WTC11 (cell line): Measurements from ENCODE around the gene GJB2. TPM values are rescaled to one million over a fixed set of nuclear protein-coding genes. Genes with fewer than 3 reads are reported as not detected.

Source experiments
- ATAC-seq: fragments of 200-7000 bp; cut with Tn5 transposase; 2 replicates; pipeline ENCODE4 v1.10.0; 2021; ENCODE audit warnings: mild to moderate bottlenecking, moderate library complexity
- CTCF ChIA-PET: fragments of 300-600 bp; sonication (Branson Sonifier 250); formaldehyde crosslinking; loops from one replicate; lab custom pipeline; 2021; ENCODE audit warnings: antibody characterized with exemption; lab: Charles Lee
- POLR2A ChIA-PET: fragments of 350-600 bp; sonication (Branson Sonifier 250); formaldehyde crosslinking; loops from one replicate; lab custom pipeline; 2021; ENCODE audit warnings: antibody characterized with exemption; lab: Charles Lee
- DNase-seq: peaks from one replicate; pipeline ENCODE4 v3.0.0; 2021; ENCODE audit warnings: low spot score
- H3K27ac Mint-ChIP-seq: 2 replicates; pipeline ENCODE4 v1.8.0; 2021; ENCODE audit warnings: mixed read lengths
- H3K27me3 Mint-ChIP-seq: 2 replicates; pipeline ENCODE4 v1.8.0; 2021; ENCODE audit warnings: low read depth, mild to moderate bottlenecking, moderate library complexity, mixed read lengths
- H3K36me3 Mint-ChIP-seq: 2 replicates; pipeline ENCODE4 v1.8.0; 2021; ENCODE audit warnings: mixed read lengths
- H3K4me1 Mint-ChIP-seq: 2 replicates; pipeline ENCODE4 v1.8.0; 2022; ENCODE audit warnings: mixed read lengths
- H3K4me3 Mint-ChIP-seq: 2 replicates; pipeline ENCODE4 v1.8.0; 2021; ENCODE audit warnings: mild to moderate bottlenecking, moderate library complexity, mixed read lengths
- H3K9me3 Mint-ChIP-seq: 2 replicates; pipeline ENCODE4 v1.8.0; 2021; ENCODE audit warnings: mixed read lengths
- ATF1 ChIP-seq: sonication (generic); formaldehyde crosslinking; IDR thresholded peaks from 2 replicates; pipeline ENCODE4 v1.8.1; 2023; ENCODE audit warnings: mild to moderate bottlenecking, moderate library complexity, missing genetic modification reagents
- ETV6 ChIP-seq: sonication (generic); formaldehyde crosslinking; IDR thresholded peaks from 2 replicates; pipeline ENCODE4 v1.8.1; 2022; ENCODE audit warnings: mild to moderate bottlenecking, missing genetic modification reagents
- KAT7 ChIP-seq: sonication (generic); formaldehyde crosslinking; IDR thresholded peaks from 2 replicates; pipeline ENCODE4 v1.8.1; 2023; ENCODE audit warnings: missing genetic modification reagents, mild to moderate bottlenecking, borderline replicate concordance
- NR1H2 ChIP-seq: sonication (generic); formaldehyde crosslinking; IDR thresholded peaks from 2 replicates; pipeline ENCODE4 v1.9.0; 2021; ENCODE audit warnings: mild to moderate bottlenecking, moderate library complexity, missing genetic modification reagents
- OVOL2 ChIP-seq: fragments of 250-450 bp; sonication (Bioruptor Pico); IDR thresholded peaks from 2 replicates; pipeline ENCODE4 v1.9.0; 2021; ENCODE audit warnings: mild to moderate bottlenecking, borderline replicate concordance
- PRRX2 ChIP-seq: fragments of 250-450 bp; sonication (Bioruptor Pico); IDR thresholded peaks from 2 replicates; pipeline ENCODE4 v1.8.0; 2021; ENCODE audit warnings: mild to moderate bottlenecking
- SMAD3 ChIP-seq: sonication (generic); formaldehyde crosslinking; IDR thresholded peaks from 2 replicates; pipeline ENCODE4 v1.8.0; 2022; ENCODE audit warnings: missing genetic modification reagents, mild to moderate bottlenecking, borderline replicate concordance
- SMAD4 ChIP-seq: sonication (generic); formaldehyde crosslinking; IDR thresholded peaks from 2 replicates; pipeline ENCODE4 v1.8.0; 2022; ENCODE audit warnings: mild to moderate bottlenecking, missing genetic modification reagents
- TP53 ChIP-seq: sonication (generic); formaldehyde crosslinking; IDR thresholded peaks from 2 replicates; pipeline ENCODE4 v1.8.1; 2023; ENCODE audit warnings: mild to moderate bottlenecking, missing genetic modification reagents
- ZBTB21 ChIP-seq: sonication (generic); formaldehyde crosslinking; IDR thresholded peaks from 2 replicates; pipeline ENCODE4 v1.8.1; 2023; ENCODE audit warnings: mild to moderate bottlenecking, missing genetic modification reagents, borderline replicate concordance
- ZNF263 ChIP-seq: sonication (generic); formaldehyde crosslinking; IDR thresholded peaks from 2 replicates; pipeline ENCODE4 v1.8.1; 2022; ENCODE audit warnings: low read depth, mild to moderate bottlenecking, moderate library complexity, missing genetic modification reagents
- ZNF423 ChIP-seq: fragments of 250-450 bp; sonication (Bioruptor Pico); IDR thresholded peaks from 2 replicates; pipeline ENCODE4 v2.1.2; 2022; ENCODE audit warnings: mild to moderate bottlenecking, moderate library complexity
- ZNF671 ChIP-seq: fragments of 250-450 bp; sonication (Bioruptor Pico); IDR thresholded peaks from 2 replicates; pipeline ENCODE4 v1.8.0; 2021; ENCODE audit warnings: mild to moderate bottlenecking
- total RNA-seq: library from RNA; stranded (reverse); gene quantifications from 3 replicates; pipeline ENCODE4 v1.2.3, GENCODE V29; 2021
- TF ChIP-seq, protein P1 (sequence below): sonication (generic); formaldehyde crosslinking; IDR thresholded peaks from 2 replicates; pipeline ENCODE4 v1.8.1; 2022; ENCODE audit warnings: mild to moderate bottlenecking, moderate library complexity, missing genetic modification reagents
- TF ChIP-seq, protein P2 (sequence below): sonication (generic); formaldehyde crosslinking; IDR thresholded peaks from 2 replicates; pipeline ENCODE4 v1.8.1; 2023; ENCODE audit warnings: mild to moderate bottlenecking, missing genetic modification reagents
- TF ChIP-seq, protein P3 (sequence below): sonication (generic); formaldehyde crosslinking; IDR thresholded peaks from 2 replicates; pipeline ENCODE4 v1.8.0; 2023; ENCODE audit warnings: missing genetic modification reagents
- TF ChIP-seq, protein P4 (sequence below): sonication (generic); formaldehyde crosslinking; IDR thresholded peaks from 2 replicates; pipeline ENCODE4 v1.8.0; 2022; ENCODE audit warnings: mild to moderate bottlenecking, missing genetic modification reagents
- TF ChIP-seq, protein P5 (sequence below): fragments of 250-450 bp; sonication (Bioruptor Pico); conservative IDR thresholded peaks from 2 replicates; pipeline ENCODE4 v1.9.0; 2021; ENCODE audit warnings: mild to moderate bottlenecking
- TF ChIP-seq, protein P6 (sequence below): fragments of 250-450 bp; sonication (Bioruptor Pico); IDR thresholded peaks from 2 replicates; pipeline ENCODE4 v1.9.0; 2021; ENCODE audit warnings: mild to moderate bottlenecking

The GJB2 gene
- total RNA-seq, 1 experiment from 2014 or later, result 0.11 TPM

DNA sequence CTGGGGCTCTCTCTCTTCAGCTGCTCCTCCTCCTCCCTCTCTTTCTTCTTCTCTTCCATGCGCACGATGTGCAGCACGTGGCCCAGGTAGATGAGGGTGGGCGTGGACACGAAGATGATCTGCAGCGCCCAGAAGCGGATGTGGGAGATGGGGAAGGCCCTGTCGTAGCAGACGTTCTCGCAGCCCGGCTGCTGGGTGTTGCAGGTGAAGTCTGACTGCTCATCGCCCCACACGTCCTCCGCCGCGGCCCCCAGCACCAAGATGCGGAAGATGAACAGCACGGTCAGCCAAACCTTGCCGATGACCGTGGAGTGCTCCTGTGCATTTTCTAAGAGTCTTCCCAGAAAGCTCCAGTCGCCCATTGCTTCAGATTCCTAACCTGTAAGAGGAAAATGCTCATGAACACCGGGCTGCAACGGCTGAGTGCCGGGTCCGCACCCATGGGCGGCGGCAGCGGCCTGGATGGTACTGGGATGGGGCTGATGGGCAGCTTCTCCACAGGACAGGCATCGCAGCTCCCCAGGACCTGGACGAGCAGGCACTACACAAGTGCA lies 49.7 kb downstream of the GJB2 start (continued):
- TF ChIP-seq, protein P1, sequence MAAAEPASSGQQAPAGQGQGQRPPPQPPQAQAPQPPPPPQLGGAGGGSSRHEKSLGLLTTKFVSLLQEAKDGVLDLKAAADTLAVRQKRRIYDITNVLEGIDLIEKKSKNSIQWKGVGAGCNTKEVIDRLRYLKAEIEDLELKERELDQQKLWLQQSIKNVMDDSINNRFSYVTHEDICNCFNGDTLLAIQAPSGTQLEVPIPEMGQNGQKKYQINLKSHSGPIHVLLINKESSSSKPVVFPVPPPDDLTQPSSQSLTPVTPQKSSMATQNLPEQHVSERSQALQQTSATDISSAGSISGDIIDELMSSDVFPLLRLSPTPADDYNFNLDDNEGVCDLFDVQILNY (CRISPR knock-in tag), result no peak
- no peak for TF ChIP-seq ZNF423

DNA sequence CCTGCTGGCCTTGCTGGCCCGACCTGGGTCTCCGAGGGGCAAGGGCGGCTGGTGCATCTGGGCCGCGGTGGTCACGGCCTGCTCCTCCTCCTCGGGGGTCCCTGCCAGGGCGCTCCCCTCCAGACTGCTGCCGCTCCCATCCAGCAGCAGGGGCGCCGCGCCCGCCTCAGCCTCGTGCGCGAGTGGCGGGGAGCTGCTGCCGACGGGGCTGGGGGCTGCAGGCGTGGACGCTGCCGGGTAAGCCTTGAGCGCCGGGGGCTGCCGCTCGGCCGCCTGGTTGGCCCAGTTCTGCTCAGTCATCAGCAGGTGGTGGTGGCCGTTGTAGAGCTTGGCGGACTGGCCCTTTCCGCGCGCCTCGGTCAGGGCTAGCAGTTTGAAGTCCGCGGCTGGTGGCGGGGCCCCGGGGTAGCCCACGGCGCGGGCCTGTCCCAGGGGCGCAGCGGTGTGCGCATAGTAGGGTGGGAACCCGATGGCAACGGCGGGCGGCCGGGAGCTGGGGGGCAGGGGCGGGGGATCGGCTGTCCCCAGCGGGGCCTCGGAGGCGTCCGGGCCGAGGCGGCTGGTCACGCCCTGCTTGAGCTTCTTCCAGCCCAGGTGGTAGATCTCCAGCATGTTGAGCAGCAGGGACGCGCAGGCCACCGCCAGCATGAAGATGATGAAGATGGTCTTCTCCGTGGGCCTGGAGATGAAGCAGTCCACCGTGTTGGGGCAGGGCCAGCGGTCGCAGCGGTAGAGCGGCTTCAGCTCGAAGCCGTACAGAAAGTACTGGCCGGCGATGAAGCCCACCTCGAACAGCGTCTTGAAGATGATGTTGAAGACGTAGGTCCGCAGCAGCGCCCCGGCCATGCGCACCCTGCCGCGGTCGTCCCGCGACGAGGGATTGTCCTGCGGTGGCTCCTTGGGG lies 50.5 kb downstream of the GJB2 start:
- no peaks in the 10 kb centered on the region for H3K36me3 Mint-ChIP-seq
- peak; percentile 36 for DNase-seq
- ChIA-PET POLR2A (no interaction called here), CTCF (interaction anchor here (1.0 to 4.2 kb wide), 6 partner anchors 11 to 182 kb away, joined by 3 to 23 read pairs (median 4); no protein-coding TSS in a partner anchor)
- no peaks in the 10 kb centered on the region for H3K9me3 Mint-ChIP-seq
- H3K4me1 Mint-ChIP-seq, result peaks cover 13% of the 10 kb centered on the region
- no peak overlapping the region for H3K4me3 Mint-ChIP-seq
- TF ChIP-seq, protein P2, sequence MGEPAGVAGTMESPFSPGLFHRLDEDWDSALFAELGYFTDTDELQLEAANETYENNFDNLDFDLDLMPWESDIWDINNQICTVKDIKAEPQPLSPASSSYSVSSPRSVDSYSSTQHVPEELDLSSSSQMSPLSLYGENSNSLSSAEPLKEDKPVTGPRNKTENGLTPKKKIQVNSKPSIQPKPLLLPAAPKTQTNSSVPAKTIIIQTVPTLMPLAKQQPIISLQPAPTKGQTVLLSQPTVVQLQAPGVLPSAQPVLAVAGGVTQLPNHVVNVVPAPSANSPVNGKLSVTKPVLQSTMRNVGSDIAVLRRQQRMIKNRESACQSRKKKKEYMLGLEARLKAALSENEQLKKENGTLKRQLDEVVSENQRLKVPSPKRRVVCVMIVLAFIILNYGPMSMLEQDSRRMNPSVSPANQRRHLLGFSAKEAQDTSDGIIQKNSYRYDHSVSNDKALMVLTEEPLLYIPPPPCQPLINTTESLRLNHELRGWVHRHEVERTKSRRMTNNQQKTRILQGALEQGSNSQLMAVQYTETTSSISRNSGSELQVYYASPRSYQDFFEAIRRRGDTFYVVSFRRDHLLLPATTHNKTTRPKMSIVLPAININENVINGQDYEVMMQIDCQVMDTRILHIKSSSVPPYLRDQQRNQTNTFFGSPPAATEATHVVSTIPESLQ, result no peak
- TF ChIP-seq KAT7 (CRISPR knock-in tag), result no peak
- TF ChIP-seq ZNF263 (CRISPR knock-in tag), result no peak
- TF ChIP-seq, protein P3, sequence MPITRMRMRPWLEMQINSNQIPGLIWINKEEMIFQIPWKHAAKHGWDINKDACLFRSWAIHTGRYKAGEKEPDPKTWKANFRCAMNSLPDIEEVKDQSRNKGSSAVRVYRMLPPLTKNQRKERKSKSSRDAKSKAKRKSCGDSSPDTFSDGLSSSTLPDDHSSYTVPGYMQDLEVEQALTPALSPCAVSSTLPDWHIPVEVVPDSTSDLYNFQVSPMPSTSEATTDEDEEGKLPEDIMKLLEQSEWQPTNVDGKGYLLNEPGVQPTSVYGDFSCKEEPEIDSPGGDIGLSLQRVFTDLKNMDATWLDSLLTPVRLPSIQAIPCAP (CRISPR knock-in tag), result no peak
- no peak for TF ChIP-seq TP53 (CRISPR knock-in tag)
- TF ChIP-seq, protein P4, sequence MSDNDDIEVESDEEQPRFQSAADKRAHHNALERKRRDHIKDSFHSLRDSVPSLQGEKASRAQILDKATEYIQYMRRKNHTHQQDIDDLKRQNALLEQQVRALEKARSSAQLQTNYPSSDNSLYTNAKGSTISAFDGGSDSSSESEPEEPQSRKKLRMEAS, result no peak
- no peak for TF ChIP-seq NR1H2 (CRISPR knock-in tag)
- H3K27ac Mint-ChIP-seq, result no peak overlapping the region
- peaks cover 25% of the 10 kb centered on the region for H3K27me3 Mint-ChIP-seq
- 0 out of 2 replicates have a peak, but pooled peaks have one; percentile 15 for ATAC-seq

DNA sequence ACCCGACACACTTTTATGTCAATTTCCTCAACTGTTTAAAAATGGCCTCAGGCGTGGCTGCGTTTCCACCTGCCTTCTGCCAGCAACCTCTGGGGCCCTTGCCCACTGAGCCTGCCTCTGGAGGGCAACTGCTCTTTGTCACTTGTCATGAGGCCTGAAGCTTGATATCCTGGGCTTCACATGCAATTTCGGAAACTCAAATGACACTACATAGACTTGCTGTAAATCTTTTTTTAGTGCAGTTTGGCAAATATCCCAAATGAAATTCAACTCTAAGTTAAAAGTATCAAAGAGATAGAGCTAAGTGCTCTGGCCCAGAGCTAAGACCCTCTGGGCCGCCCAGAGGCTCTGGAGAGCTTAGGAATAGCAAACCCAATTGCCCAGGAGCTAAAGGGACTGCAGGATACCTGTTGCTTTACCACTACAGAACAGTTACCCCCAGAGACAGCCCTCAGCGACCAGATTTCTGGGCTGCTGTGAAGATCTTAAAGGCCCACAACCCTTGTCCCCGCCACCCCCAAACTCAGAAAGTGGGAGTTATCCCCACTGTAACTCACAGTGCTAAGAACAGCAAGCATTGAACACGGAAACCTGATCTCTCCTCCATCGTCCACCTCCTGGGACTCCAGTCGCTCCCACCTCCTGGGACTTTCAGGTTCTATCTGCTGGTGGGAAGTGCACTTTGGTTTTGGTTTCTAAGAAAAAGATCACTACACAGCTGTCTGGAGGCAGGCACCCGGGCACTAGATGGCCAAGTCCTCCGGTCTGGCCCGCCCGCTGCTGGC lies 51.3 kb downstream of the GJB2 start:
- no peak overlapping the region for H3K27ac Mint-ChIP-seq
- ATAC-seq (no peak), DNase-seq (no peak)
- peaks cover 29% of the 10 kb centered on the region for H3K27me3 Mint-ChIP-seq
- ChIA-PET POLR2A (no interaction called here), CTCF (interaction anchor here (0.7 to 4.2 kb wide), 6 partner anchors 10 to 181 kb away, joined by 3 to 23 read pairs (median 4); partner anchors contain the start of gene GJA3)
- H3K4me1 Mint-ChIP-seq, result peaks cover 7% of the 10 kb centered on the region
- no peak for TF ChIP-seq ATF1 (CRISPR knock-in tag)
- TF ChIP-seq ZBTB21 (CRISPR knock-in tag), result no peak
- TF ChIP-seq ZNF671 (CRISPR knock-in tag), result no peak
- peak overlapping the region; percentile 38 for H3K4me3 Mint-ChIP-seq
- H3K36me3 Mint-ChIP-seq, result no peaks in the 10 kb centered on the region
- no peaks in the 10 kb centered on the region for H3K9me3 Mint-ChIP-seq

DNA sequence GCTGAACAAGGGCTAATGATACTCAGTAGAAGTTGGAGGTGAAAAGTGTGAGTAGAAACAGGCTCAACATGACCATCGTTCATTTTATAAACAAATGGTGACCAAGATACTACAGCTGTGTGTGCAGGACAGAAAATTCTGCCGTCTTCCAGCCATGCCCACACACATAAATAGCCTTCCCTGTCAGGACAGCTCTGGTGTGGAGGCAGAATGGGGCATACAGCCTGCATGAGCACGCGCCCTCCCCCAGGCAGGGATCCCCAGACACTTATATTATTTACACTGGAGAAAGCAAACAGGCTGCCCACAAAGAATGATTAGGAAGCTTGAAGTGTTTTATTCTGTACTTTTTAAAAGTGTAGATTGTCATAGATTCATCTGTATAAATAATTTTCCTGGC lies 52.3 kb downstream of the GJB2 start:
- H3K27ac Mint-ChIP-seq, result no peak overlapping the region
- DNase-seq (no peak), ATAC-seq (no peak)
- peaks cover 7% of the 10 kb centered on the region for H3K4me1 Mint-ChIP-seq
- H3K27me3 Mint-ChIP-seq, result peaks cover 30% of the 10 kb centered on the region
- H3K4me3 Mint-ChIP-seq, result no peak overlapping the region
- CTCF ChIA-PET, result no interaction called here
- POLR2A ChIA-PET, result no interaction called here
- H3K9me3 Mint-ChIP-seq, result no peaks in the 10 kb centered on the region
- no peaks in the 10 kb centered on the region for H3K36me3 Mint-ChIP-seq
- TF ChIP-seq OVOL2 (CRISPR knock-in tag) (no peak), PRRX2 (CRISPR knock-in tag) (no peak), SMAD3 (CRISPR knock-in tag) (no peak), NR1H2 (CRISPR knock-in tag) (no peak), SMAD4 (CRISPR knock-in tag) (no peak), ETV6 (CRISPR knock-in tag) (no peak)
- TF ChIP-seq, protein P5, sequence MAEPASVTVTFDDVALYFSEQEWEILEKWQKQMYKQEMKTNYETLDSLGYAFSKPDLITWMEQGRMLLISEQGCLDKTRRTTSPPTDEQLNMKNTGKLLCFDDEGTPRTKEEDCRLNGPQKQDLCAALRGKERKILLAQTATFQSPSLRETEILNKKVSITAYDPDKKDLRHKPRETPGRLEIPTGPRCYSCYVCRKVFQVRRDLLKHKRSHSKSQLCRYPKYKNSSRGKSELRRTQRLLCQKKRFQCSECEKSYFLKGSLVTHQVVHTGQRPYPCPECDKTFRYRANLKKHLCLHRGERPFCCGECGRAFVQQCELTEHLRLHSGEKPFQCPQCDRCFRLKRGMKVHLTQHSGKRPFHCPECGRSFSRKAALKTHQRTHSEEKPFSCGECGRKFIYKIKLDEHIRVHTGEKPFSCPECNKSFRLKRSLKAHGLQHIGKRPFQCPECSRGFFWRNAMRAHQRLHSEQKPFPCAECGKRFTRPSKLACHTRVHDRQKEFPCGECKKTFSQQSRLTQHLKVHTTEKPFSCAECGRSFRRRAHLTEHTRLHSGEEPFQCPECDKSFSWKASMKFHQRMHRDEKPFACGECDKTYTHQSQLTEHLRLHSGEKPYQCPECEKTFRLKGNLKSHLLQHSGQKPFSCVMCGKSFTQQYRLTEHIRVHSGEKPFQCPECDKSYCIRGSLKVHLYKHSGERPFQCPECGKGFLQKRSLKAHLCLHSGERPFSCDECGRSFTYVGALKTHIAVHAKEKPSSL, result no peak
- TF ChIP-seq, protein P6, sequence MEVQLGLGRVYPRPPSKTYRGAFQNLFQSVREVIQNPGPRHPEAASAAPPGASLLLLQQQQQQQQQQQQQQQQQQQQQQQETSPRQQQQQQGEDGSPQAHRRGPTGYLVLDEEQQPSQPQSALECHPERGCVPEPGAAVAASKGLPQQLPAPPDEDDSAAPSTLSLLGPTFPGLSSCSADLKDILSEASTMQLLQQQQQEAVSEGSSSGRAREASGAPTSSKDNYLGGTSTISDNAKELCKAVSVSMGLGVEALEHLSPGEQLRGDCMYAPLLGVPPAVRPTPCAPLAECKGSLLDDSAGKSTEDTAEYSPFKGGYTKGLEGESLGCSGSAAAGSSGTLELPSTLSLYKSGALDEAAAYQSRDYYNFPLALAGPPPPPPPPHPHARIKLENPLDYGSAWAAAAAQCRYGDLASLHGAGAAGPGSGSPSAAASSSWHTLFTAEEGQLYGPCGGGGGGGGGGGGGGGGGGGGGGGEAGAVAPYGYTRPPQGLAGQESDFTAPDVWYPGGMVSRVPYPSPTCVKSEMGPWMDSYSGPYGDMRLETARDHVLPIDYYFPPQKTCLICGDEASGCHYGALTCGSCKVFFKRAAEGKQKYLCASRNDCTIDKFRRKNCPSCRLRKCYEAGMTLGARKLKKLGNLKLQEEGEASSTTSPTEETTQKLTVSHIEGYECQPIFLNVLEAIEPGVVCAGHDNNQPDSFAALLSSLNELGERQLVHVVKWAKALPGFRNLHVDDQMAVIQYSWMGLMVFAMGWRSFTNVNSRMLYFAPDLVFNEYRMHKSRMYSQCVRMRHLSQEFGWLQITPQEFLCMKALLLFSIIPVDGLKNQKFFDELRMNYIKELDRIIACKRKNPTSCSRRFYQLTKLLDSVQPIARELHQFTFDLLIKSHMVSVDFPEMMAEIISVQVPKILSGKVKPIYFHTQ (CRISPR knock-in tag), result no peak
